Activated CD8-positive, alpha-beta memory T cell treated with anti-CD3 and anti-CD28 coated beads, Interleukin-2, amount 50 U/mL, for 24 hours (primary cell): Measurements from ENCODE around the gene MUC20.

Experiments
- DNase-seq: peaks from one replicate; pipeline ENCODE4 v3.0.0-alpha.2; 2020; ENCODE audit errors: extremely low read depth

MUC20 gene

GRCh38 chr3:195755391-195755790, 34.6 kb downstream of the MUC20 start:
- DNase-seq: no peak

- no peak for DNase-seq
These were observed 35.3 kb downstream of the MUC20 start for GRCh38 chr3:195755791-195756676.

- no peak for DNase-seq
These were observed 36.6 kb downstream of the MUC20 start for GRCh38 chr3:195757438-195757770.

- DNase-seq: no peak
These were observed 37.0 kb downstream of the MUC20 start for GRCh38 chr3:195757827-195758226.

GRCh38 chr3:195758721-195759353, 38.1 kb downstream of the MUC20 start:
- DNase-seq: no peak

GRCh38 chr3:195760345-195761122, 39.8 kb downstream of the MUC20 start:
- DNase-seq: no peak

- DNase-seq: no peak
These were observed 40.4 kb downstream of the MUC20 start for GRCh38 chr3:195761123-195761566.

- no peak for DNase-seq
These were observed 40.9 kb downstream of the MUC20 start for GRCh38 chr3:195761567-195762248.

GRCh38 chr3:195762249-195762585, 41.4 kb downstream of the MUC20 start:
- DNase-seq: no peak

GRCh38 chr3:195762611-195763010, 41.8 kb downstream of the MUC20 start:
- no peak for DNase-seq

- DNase-seq: no peak
These were observed 42.5 kb downstream of the MUC20 start for GRCh38 chr3:195763076-195763830.

GRCh38 chr3:195763843-195764825, 43.4 kb downstream of the MUC20 start:
- DNase-seq: no peak

GRCh38 chr3:195764961-195765706, 44.4 kb downstream of the MUC20 start:
- DNase-seq: no peak

- DNase-seq: no peak
These were observed 45.9 kb downstream of the MUC20 start for GRCh38 chr3:195766671-195767070.

GRCh38 chr3:195767792-195768191, 47.0 kb downstream of the MUC20 start:
- DNase-seq: no peak

GRCh38 chr3:195768414-195768813, 47.6 kb downstream of the MUC20 start:
- DNase-seq: no peak

GRCh38 chr3:195768831-195769303, 48.1 kb downstream of the MUC20 start:
- no peak for DNase-seq

- DNase-seq: no peak
These were observed 48.8 kb downstream of the MUC20 start for GRCh38 chr3:195769551-195769950.
